A673 (cell line): ENCODE measurements around the gene BTBD7. TPM values are rescaled to one million over a fixed set of nuclear protein-coding genes. Genes with fewer than 3 reads are reported as not detected.

ENCODE experiments used
- BruUV-seq: library from RNA; stranded (reverse); fragments of 400-500 nt; replicated peaks from 2 replicates; lab custom pipeline; 2021; lab: Mats Ljungman, UMichigan
- CTCF ChIA-PET: fragments of 300-600 bp; sonication (Branson Sonifier 250); formaldehyde crosslinking; loops from one replicate; lab custom pipeline; 2022; ENCODE audit warnings: antibody characterized with exemption; lab: Charles Lee
- POLR2A ChIA-PET: fragments of 300-600 bp; sonication (Branson Sonifier 250); formaldehyde crosslinking; loops from one replicate; lab custom pipeline; 2022; ENCODE audit warnings: antibody characterized with exemption; ENCODE audit not compliant: low non-redundant PET; lab: Charles Lee
- DNase-seq: peaks from one replicate; pipeline ENCODE4 v3.0.0-alpha.2; 2015; ENCODE audit warnings: low spot score
- H3K27ac ChIP-seq: fragments of 200-600 bp; sonication (generic); 2 replicates; pipeline ENCODE4 v1.5.1; 2016; ENCODE audit warnings: mixed run types, low read depth, mild to moderate bottlenecking, mixed read lengths, antibody characterized with exemption, low read length; ENCODE audit not compliant: poor library complexity, severe bottlenecking
- H3K27me3 ChIP-seq: fragments of 200-600 bp; sonication (generic); replicated peaks from 2 replicates; pipeline ENCODE4 v1.6.1; 2017; ENCODE audit warnings: mixed run types, low read depth, mild to moderate bottlenecking, mixed read lengths, antibody characterized with exemption, low read length; ENCODE audit not compliant: insufficient read depth, poor library complexity
- H3K36me3 ChIP-seq: fragments of 200-600 bp; sonication (generic); 2 replicates; pipeline ENCODE4 v1.6.1; 2016; ENCODE audit warnings: mixed run types, mild to moderate bottlenecking, mixed read lengths, antibody characterized with exemption, low read length; ENCODE audit not compliant: insufficient read depth, poor library complexity, severe bottlenecking
- H3K4me1 ChIP-seq: fragments of 200-600 bp; sonication (generic); 2 replicates; pipeline ENCODE4 v1.6.1; 2017; ENCODE audit warnings: mixed run types, mild to moderate bottlenecking, mixed read lengths, antibody characterized with exemption, low read length; ENCODE audit not compliant: insufficient read depth, poor library complexity, severe bottlenecking
- H3K4me3 ChIP-seq: fragments of 200-600 bp; sonication (generic); 2 replicates; pipeline ENCODE4 v1.5.1; 2016; ENCODE audit warnings: low read depth, mixed run types, mild to moderate bottlenecking, mixed read lengths, low read length; ENCODE audit not compliant: poor library complexity, severe bottlenecking
- H3K9me3 ChIP-seq: fragments of 200-600 bp; sonication (generic); 2 replicates; pipeline ENCODE4 v1.6.1; 2016; ENCODE audit warnings: mixed run types, low read depth, mild to moderate bottlenecking, mixed read lengths, antibody characterized with exemption, low read length; ENCODE audit not compliant: poor library complexity, severe bottlenecking
- CTCF ChIP-seq: fragments of 300-800, 200-600 bp; sonication (generic); conservative IDR thresholded peaks from 2 replicates; pipeline ENCODE4 v1.5.1; 2017; ENCODE audit warnings: low read depth, mild to moderate bottlenecking, antibody characterized with exemption, low read length, moderate library complexity, mixed read lengths
- EZH2 ChIP-seq: fragments of 200-600 bp; sonication (generic); IDR thresholded peaks from 2 replicates; pipeline ENCODE4 v1.6.1; 2017; ENCODE audit warnings: borderline replicate concordance, low read depth, mild to moderate bottlenecking, mixed read lengths, antibody characterized with exemption, low read length; ENCODE audit not compliant: poor library complexity, severe bottlenecking
- intact Hi-C: fragments of 100-400 bp; cut with micrococcal nuclease; formaldehyde crosslinking; loops from one replicate; pipeline ENCODE4 v1.10.0; 2022; ENCODE audit not compliant: unreplicated experiment
- total RNA-seq: library from RNA; stranded (reverse); gene quantifications from 2 replicates; pipeline ENCODE4 v1.2.3, GENCODE V29; 2021

The BTBD7 gene
- total RNA-seq, 1 experiment from 2014 or later = 60.9 TPM

- no TSS peak for BruUV-seq
- no peak overlapping the region for H3K27ac ChIP-seq
- no peak for DNase-seq
- H3K9me3 ChIP-seq = no peaks in the 10 kb centered on the region
- intact Hi-C loops = no loop called here
- no peak overlapping the region for H3K4me3 ChIP-seq
- ChIA-PET CTCF (no interaction called here), POLR2A (no interaction called here)
- TF ChIP-seq CTCF (no peak), EZH2 (no peak)
- H3K27me3 ChIP-seq = no peaks in the 10 kb centered on the region
- no peaks in the 10 kb centered on the region for H3K4me1 ChIP-seq
- H3K36me3 ChIP-seq = no peaks in the 10 kb centered on the region
Observed at GRCh38 chr14:93195316-93195999, 137.4 kb downstream of the BTBD7 start.

Other genes starting within 250 kb of the BTBD7 start
- gene ITPK1, start 217.1 kb downstream of the BTBD7 start, total RNA-seq = 38.5 and 47.0 TPM in 2 replicates
- 25.6 and 32.4 TPM in 2 replicates for gene MOAP1, start 148.1 kb downstream of the BTBD7 start, total RNA-seq
- gene LYSET, start 147.7 kb downstream of the BTBD7 start, total RNA-seq = 26.7 and 26.8 TPM in 2 replicates
- gene GON7, start 126.0 kb downstream of the BTBD7 start, total RNA-seq = 19.6 and 24.1 TPM in 2 replicates
- 64.0 and 73.1 TPM in 2 replicates for gene UBR7, start 125.8 kb downstream of the BTBD7 start, total RNA-seq
- gene COX8C, start 14.1 kb upstream of the BTBD7 start, total RNA-seq = 0.66 TPM in 1 of 2 replicates, not detected in the other
- 0.15 and 0.33 TPM in 2 replicates for gene UNC79, start 97.9 kb upstream of the BTBD7 start, total RNA-seq